HG03571 (cell line): ENCODE data around the gene TPO.

Experiments used
- ATAC-seq: cut with Tn5 transposase; IDR thresholded peaks from one replicate; pipeline ENCODE4 v1.9.1; 2021; ENCODE audit not compliant: unreplicated experiment

Gene TPO

DNA sequence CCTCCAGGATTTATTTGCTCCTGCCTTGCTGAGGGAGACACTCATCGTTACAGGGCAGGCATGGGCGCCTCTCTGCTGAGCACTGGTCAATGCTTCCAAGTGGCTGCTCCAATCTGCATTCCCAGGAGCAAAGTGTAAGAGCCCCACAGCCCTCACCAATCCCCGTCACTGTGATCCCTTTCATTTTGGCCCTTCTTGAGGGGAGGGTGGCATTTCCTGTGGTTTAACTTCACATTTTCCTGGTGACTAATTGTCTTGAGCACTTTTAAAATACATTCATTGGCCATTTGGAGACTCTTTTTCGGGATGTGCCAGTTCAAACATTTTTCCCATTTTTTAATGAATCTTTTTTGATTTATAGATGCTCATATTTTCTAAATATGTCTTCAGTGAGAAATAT is 33.0 kb downstream of the TPO start:
- ATAC-seq = no peak

DNA sequence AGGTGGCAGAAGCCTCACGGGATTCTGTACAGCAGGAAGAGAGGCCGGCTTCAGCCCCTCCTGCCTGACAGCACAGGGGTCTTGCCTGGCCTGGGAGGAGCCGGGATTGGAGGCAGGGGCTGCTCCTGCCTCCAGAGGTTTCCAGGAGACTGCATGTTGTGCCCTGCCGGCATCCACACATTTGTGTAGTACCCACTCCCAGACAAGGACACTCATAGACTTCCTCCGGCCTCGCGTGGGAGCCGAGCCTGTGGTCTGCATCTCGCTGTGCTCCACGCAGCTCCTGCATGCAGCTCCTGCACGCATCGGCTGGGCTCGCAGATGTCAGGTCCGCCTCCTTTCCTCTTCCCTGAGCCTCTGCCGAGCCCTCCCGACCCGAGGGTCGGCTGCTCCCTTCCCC is 34.7 kb downstream of the TPO start:
- ATAC-seq = no peak

DNA sequence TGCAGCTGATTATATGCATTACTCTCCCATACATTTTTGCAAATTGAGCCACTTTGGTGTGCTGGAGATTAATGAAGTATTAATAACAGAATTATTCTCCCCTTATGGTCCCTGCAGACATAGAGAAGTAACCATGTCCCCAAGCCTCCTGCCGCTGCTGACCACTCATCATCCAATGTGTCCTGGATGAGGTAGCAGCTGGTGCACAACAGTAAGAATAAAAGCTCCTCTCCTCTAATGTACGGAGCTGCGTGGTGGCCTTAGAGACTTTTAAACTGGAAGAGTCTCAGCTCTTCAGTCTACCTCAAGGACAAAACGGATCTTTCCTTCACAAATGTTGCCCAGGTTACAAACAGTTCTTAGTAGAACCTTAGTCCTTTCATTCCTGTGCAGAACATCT is 37.7 kb downstream of the TPO start:
- no peak for ATAC-seq

DNA sequence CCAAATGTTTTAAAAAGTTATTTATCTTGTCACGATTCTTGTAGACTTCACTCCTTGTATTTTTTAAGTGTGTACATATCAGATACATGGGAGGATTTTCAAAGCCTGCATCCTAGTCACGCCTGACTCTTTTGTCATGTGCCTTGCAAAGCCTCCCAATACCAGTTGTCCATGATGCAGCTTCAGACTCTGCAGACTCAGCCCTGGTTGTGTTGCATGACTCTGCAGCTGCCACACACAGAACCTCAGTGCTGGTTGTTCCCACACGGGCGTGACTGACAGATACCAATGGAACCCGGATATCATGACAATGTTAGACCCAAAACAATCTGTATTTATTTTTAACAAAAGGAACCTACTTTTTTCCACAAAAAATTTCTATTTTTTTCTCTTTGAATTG is 38.2 kb downstream of the TPO start:
- no peak for ATAC-seq

DNA sequence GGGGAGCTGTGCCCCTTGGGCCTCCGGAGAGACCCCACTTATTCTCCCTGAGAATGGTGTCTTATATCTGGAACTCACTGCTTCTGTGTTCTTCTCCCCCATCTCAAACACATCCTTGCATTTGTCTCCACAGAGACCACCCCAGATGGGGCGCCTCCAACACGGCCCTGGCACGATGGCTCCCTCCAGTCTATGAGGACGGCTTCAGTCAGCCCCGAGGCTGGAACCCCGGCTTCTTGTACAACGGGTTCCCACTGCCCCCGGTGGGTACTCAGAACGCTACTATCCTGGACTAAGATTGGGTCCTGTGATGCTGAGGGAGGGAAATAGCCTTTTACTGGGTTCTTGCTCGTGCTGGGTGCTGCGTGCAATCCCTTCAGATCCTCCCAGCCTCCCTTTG is 40.3 kb downstream of the TPO start:
- ATAC-seq = no peak

DNA sequence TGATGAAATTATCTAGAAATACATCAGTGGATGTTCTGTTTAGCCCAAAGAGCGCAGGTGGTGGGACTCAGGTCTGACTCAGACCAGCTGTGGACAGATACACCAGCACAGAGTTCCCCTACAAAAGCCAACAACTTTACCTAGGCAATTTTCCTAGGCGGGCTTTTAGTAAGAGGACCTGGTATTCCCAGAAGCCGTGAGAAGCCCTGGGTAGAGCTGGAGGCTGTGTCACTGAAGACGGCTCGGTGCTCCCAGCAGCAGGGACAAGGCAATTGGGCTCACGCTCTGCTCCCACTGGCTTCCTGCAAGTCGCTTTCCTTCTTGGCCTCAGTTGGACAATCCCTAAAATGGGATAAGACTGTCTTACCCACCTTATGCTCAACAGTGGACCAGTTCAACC is 41.1 kb downstream of the TPO start:
- no peak for ATAC-seq

DNA sequence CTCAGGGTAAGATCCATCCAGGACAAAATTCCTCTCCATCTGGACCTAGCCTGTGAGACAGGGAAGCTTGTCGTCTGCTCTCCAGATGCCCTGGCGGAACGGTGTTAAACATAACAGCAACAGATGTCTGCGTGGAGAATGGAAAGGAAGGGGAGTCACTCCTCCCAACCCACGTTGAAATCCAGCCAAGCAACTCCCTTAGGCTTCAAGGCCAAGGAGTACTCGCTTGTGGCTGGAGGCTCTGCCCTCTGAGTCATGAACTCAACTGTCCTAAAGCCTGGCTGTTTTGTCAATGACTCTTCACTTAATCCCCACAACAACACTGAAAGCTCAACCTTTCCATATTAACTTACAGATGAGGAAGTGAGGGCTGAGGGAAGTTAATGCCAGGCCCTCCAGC is 42.2 kb downstream of the TPO start:
- no peak for ATAC-seq

DNA sequence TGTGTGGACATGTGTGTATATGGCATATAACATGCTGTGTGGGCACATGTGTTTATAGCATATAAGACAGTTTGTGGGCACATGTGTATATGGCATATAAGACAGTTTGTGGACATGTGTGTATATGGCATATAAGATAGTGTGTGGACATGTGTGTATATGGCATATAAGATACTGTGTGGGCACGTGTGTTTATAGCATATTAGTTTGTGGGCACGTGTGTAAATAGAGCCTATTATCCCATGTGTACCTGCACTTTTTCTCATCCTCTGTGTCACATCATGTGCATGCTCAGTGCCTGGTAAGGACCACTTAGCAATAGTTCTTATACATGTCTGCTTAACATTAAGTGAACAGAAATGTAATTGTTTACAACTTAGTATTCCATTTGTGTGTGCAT is 45.2 kb downstream of the TPO start:
- no peak for ATAC-seq

DNA sequence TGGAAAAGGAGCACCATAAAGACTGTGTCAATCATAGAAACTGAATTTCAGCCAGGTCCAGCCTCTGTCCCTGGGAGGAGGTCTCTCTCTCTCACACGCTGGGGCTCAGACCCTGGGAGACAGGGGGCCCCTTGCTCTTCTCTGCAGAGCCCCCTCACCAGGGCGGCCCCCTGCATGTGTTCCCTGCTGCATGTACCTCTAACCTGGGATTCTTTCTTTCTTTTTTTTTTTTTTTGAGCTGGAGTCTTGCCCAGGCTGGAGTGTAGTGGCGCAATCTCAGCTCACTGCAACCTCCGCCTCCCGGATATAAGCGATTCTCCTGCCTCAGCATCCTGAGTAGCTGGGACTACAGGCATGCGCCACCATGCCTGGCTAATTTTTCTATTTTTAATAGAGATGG is 46.5 kb downstream of the TPO start:
- no peak for ATAC-seq

DNA sequence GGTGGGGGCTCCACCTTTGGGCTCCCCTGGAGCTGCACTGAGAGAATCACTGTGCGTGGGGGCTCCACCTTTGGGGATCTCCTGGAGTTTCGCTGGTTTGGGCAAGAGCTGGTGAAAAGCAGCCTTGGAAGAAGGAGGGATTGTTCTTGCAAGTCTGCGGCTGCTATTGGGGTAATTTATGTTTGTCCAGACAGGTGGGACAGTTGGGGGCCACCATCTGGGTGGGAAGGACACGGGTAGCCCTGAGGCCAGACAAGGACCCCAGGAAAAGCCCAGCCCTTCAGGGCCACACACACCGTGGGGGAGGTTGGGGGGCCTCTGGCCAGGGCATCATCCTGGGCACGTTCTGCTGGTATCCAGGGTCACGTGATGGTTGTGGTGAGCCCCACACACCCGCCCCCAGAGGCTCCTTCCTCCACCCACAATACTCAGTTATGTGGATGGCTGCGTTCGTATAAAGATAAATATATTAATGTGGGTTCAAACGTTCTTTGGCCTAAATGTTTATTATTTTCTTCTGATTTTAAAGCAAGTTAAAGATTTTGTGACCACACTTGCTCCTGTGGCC is 47.7 kb downstream of the TPO start:
- no peak for ATAC-seq

DNA sequence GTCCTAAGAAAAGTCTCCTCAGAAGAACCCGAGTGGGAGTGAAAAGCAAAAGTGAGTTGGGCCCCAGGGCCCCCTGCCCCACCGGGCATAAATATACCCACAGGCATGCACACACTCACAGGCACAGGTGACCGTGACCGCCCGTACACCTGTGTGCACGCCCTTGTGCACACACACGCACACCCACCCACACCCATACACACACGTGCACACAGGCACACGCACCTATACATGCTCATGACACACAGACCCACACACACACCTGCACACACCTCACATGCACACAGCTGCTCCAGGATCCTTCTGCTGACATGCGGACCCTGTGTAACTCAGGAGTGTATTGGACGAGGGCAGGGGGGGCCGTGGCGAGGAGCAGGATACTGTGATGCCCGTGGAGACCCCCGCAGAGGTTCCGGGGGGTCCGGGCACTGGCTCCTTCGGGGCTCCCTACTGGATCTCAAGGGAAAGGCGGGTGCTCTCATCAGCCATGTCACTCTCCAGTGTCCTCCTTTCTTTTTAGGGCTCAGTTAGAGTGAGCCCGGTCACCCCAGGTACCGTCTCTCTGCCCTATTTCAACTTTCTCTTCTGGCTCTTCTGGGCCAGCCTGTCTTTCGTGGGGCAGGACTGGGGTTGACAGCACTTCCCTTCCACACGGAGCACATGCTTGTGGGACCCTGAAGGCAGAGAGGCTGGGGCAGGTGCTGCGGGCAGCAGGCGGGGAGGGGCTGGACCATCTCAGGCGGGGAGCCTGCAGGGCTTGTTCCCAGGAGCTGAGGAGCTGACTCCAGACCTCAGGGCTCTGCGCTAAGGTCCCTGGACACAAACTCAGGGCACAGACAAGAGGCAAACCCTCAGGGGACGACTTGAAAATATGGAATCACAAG is 48.5 kb downstream of the TPO start:
- no peak for ATAC-seq

DNA sequence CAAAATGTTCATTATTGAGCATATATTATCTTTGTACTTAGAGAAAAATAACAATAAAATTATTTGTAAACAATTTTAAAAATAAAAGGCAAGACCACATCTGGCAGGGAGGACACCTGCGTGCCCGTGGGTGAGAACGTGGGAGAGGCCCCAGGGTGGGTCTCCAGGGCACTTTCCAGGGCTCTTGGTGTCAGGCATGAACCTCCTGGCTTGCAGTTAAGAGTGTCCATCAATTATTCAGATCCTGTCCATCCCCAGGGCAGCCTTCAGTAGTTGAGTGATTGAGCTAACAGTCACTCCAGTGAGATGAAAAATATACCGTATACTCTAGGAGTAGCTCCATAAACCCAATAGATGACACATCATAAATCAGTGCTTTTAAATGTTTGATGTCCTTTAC is 49.7 kb downstream of the TPO start:
- no peak for ATAC-seq

DNA sequence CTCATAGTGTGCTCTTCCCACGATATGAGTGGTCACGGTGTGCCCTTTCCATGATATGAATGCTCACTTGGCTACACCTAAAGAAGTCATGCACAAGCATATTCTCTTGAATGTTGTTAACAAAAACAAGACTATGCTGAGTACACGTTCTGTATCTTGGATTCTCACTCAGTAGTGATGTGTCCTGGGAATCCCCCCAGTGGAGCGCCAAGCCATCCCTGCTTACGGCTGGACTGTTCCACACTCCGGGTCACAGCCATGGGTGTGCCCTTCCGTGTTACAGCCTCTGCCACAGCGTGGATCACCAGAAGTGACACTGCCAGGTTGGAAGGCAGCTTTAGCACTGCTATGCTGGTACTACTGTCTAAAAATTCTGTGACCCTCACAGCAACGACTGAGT is 59.1 kb downstream of the TPO start:
- no peak for ATAC-seq

DNA sequence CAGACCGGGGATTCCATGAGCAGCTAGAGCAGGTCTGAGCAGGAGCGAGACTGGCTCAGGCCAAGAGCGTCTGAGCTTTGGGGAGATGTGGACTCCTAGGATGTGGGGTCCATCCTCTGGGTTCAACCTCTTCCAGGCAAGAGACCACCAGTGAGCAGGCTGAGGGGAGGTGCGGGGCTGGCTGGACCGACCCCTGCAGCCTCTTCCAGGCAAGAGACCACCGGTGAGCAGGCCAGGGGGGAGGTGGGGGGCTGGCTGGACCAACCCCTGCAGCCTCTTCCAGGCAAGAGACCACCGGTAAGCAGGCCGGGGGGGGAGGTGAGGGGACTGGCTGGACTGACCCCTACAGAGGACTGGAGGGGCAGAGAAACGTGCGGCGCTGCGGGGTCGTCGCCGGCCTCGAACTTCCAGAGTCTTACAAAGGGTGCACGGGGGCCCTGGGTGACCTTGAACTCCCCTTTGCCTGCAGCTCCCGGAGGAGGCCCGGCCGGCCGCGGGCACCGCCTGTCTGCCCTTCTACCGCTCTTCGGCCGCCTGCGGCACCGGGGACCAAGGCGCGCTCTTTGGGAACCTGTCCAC is 63.4 kb downstream of the TPO start:
- no peak for ATAC-seq

DNA sequence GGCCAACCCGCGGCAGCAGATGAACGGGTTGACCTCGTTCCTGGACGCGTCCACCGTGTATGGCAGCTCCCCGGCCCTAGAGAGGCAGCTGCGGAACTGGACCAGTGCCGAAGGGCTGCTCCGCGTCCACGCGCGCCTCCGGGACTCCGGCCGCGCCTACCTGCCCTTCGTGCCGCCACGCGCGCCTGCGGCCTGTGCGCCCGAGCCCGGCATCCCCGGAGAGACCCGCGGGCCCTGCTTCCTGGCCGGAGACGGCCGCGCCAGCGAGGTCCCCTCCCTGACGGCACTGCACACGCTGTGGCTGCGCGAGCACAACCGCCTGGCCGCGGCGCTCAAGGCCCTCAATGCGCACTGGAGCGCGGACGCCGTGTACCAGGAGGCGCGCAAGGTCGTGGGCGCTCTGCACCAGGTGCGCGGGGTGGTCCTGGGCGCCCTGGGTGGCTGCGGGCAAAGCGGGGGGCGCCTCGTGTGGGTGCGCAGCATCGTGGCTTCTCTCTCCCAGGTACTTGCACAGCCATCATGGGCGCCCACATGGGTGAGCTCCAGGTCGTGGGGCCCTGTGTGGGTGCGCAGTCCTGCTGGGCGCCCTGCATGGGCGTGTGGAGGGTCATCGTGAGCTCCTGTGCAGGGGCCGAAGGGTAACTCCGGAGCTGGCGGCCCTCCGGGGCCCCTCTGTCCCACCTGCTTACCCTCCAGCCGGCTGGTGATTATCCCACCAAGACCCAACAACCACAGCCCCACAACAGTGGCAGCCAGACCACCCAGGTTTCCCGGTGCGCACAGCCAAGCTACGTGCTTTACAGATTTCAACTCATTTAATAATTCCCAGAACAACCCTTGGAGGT is 64.2 kb downstream of the TPO start:
- ATAC-seq = no peak

DNA sequence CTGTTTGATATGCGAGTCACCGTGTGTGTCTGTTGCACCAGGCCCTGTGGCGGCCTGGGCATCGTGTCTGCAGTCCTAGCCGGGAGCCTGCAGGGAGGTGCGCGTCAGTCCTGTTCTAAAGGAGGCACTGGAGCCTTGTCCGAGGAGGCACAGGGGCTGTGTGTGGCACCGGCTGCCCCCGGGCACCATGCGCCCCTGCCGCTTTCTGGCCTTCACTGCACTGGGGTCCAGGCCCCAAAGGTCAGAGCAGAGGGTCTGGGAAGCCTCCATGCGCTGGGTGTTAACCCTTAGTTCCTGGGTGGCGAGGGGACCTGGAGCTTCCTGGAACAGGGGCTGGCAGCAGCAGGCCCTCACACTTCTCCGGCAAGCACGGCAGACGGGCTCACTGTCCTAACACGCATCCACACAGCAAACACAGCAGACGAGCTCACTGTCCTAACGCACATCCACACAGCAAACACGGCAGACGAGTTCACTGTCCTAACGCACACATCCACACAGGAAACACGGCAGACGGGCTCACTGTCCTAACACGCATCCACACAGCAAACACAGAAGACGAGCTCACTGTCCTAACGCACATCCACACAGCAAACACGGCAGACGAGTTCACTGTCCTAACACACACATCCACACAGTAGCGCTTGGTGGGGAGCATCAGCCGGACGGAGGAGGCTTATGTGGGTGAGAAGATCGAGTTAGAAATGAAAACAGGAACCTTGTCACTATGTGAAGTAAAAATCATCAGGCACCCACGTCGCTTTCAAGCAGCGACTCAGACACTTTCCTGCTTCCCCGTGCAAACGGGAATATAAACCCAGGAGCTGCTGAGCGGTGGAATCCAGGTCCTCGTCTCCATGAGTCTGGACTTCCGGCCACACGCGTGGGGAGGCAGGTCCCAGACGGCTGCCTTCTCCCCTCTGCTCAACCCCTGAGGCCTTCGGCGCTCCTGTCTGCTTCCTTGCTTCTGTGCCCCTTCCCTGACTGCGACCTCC is 65.3 kb downstream of the TPO start:
- no peak for ATAC-seq

DNA sequence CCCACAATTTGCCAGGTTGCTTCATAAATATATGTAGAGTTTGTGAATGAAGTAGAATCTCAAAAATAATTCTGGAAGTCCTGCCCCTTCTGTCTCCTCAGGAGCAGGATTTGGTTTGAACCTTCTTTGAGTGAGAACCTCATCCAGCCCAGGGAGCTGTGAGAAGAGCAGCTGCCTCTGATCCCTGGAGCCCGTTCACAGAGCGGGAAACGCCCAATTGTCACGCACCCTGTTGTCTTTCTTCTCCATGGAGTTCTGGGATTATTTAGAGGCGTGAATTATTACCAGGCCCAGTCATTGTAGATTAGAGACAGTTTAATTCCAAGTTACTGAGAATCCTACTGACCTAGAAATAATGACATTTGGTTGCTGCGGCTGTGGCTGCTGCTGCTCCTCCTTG is 66.1 kb downstream of the TPO start:
- no peak for ATAC-seq

DNA sequence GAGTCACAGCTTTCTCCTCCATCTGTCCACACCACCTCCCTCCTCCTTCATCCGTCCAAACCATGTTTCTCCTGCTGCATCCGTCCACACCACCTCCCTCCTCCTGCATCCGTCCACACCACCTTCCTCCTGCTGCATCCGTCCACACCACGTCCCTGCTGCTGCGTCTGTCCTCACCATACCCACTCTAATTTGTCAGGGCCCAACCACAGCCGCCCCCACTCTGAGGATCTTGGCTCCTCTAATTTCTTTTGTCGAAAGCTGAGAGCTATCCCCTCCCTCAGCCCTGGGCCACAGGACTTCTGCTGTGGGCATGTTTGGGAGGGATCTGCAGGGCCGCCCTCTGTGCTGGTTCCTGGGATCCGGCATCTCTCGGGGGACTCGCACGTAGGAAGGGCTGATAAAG is 67.4 kb downstream of the TPO start:
- ATAC-seq = no peak

DNA sequence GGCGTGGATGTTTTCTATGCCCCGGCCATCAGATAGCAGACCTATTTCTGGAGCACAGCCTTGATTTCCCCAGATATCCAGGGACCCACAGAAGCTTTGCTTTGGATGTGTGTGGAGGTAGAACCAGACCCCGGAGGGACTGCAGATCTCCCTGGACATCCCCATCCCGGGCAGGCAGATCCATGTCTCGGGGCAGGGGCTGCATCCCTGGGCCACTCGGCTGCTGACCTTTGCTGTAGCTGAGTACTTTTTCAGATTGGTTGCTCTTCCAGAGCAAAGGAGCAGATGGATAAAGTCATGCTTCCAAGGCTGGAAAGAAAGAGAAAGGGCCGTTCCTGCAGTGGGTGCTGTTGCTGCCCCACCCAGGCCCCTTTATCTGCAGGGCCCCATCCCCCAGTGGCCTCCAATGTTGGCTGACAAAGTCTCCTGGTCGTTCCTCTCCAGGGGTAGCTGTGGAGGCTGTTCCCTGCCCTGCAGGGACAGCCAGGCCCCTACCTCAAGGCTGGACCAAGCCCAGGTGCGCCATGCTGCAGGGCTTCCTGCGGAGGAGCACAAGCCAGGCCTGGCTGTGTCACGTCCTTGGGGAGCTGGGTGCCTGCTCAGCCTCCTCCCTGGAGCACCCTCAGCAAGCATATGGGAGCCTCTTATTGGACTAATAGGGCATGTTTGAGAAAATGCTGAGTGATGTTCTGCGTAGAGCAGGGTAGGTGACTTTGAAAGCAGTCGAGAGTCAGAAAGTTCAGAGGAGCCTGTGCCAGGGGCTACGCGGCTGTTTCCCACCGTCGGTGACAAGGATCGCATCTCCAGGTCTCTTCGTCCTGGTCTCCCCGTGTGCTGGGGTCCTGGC is 68.4 kb downstream of the TPO start:
- ATAC-seq = no peak
